ENCODE measurements around the gene VIL1. TPM values are rescaled to one million over a fixed set of nuclear protein-coding genes. Genes with fewer than 3 reads are reported as not detected.

VIL1 gene
- total and polyA plus RNA-seq, 2 donors from 2014 or later: 9.0 to 10.5 TPM

GRCh38 chr2:218381916-218382366 lies 37.0 kb upstream of the VIL1 start, which contains the start of gene SLC11A1:
SLC11A1 (plus strand) TSS chr2:218382273; CDS start chr2:218382369, 96 bp downstream.
- Histone ChIP-seq H3K27ac (ENCODE audit: low read depth in 2 of 2, low read length in 2 of 2) (no peak within 1 kb of the TSS), H3K4me3 (ENCODE audit: low read length in 3 of 3) (no peak within 1 kb of the TSS), H3K36me3 (ENCODE audit: control insufficient read depth in 2 of 3, insufficient read depth in 3 of 3, low read length in 3 of 3) (no peaks in the 10 kb centered on the region), H3K9me3 (ENCODE audit: control insufficient read depth in 2 of 3, insufficient read depth in 1 of 3, low read length in 3 of 3) (no peaks in the 10 kb centered on the region), H3K4me1 (ENCODE audit: control insufficient read depth in 2 of 3, insufficient read depth in 2 of 3, low read depth in 1 of 3, low read length in 3 of 3) (no peaks in the 10 kb centered on the region), H3K9ac (ENCODE audit: low read length in 3 of 3) (no peak within 1 kb of the TSS), H3K27me3 (ENCODE audit: control insufficient read depth, insufficient read depth, low read length) (no peaks in the 10 kb centered on the region)
- TF ChIP-seq CTCF (IDR thresholded peaks at IDR 0.05; ENCODE audit: borderline replicate concordance, extremely low read depth, insufficient read depth): no peak
- intact Hi-C loops (cut with DNase I): no loop called here
- FAIRE-seq (no peak), DNase-seq (peak in 2 of 5 donors; percentile 42 to 83)

GRCh38 chr2:218382785-218383184 lies 36.1 kb upstream of the VIL1 start:
- no peak overlapping the region for H3K4me3 ChIP-seq (ENCODE audit: low read length in 3 of 3)
- no peak overlapping the region for H3K9ac ChIP-seq (ENCODE audit: low read length in 3 of 3)
- H3K36me3 ChIP-seq (ENCODE audit: control insufficient read depth in 2 of 3, insufficient read depth in 3 of 3, low read length in 3 of 3): no peaks in the 10 kb centered on the region
- H3K27ac ChIP-seq (ENCODE audit: low read depth in 2 of 2, low read length in 2 of 2): no peak overlapping the region
- intact Hi-C loops (cut with DNase I): no loop called here
- no peaks in the 10 kb centered on the region for H3K27me3 ChIP-seq (ENCODE audit: control insufficient read depth, insufficient read depth, low read length)
- DNase-seq: no peak
- H3K4me1 ChIP-seq (ENCODE audit: control insufficient read depth in 2 of 3, insufficient read depth in 2 of 3, low read depth in 1 of 3, low read length in 3 of 3): peaks cover 0 to 7% (median 6%) of the 10 kb centered on the region in 3 donors
- TF ChIP-seq CTCF (IDR thresholded peaks at IDR 0.05; ENCODE audit: borderline replicate concordance, extremely low read depth, insufficient read depth): no peak
- no peak for FAIRE-seq
- no peaks in the 10 kb centered on the region for H3K9me3 ChIP-seq (ENCODE audit: control insufficient read depth in 2 of 3, insufficient read depth in 1 of 3, low read length in 3 of 3)

GRCh38 chr2:218383892-218384519 lies 34.9 kb upstream of the VIL1 start:
- H3K9ac ChIP-seq (ENCODE audit: low read length in 3 of 3): no peak overlapping the region
- H3K36me3 ChIP-seq (ENCODE audit: control insufficient read depth in 2 of 3, insufficient read depth in 3 of 3, low read length in 3 of 3): no peaks in the 10 kb centered on the region
- H3K4me1 ChIP-seq (ENCODE audit: control insufficient read depth in 2 of 3, insufficient read depth in 2 of 3, low read depth in 1 of 3, low read length in 3 of 3): peaks cover 0 to 7% (median 7%) of the 10 kb centered on the region in 3 donors
- TF ChIP-seq CTCF (IDR thresholded peaks at IDR 0.05; ENCODE audit: borderline replicate concordance, extremely low read depth, insufficient read depth): no peak
- H3K9me3 ChIP-seq (ENCODE audit: control insufficient read depth in 2 of 3, insufficient read depth in 1 of 3, low read length in 3 of 3): no peaks in the 10 kb centered on the region
- FAIRE-seq (no peak), DNase-seq (peak in 1 of 5 donors; percentile 36)
- intact Hi-C loops (cut with DNase I): no loop called here
- H3K27me3 ChIP-seq (ENCODE audit: control insufficient read depth, insufficient read depth, low read length): no peaks in the 10 kb centered on the region
- H3K27ac ChIP-seq (ENCODE audit: low read depth in 2 of 2, low read length in 2 of 2): no peak overlapping the region
- H3K4me3 ChIP-seq (ENCODE audit: low read length in 3 of 3): no peak overlapping the region

Data from kidney (tissue), 14 donors.